K562 (cell line): ENCODE data around the gene COG3. TPM values are rescaled to one million over a fixed set of nuclear protein-coding genes. Genes with fewer than 3 reads are reported as not detected.

Experiments
- ATF6 ChIP-seq: sonication (generic); formaldehyde crosslinking; IDR thresholded peaks from 2 replicates; pipeline ENCODE4 v1.4.0; 2020; ENCODE audit warnings: mild to moderate bottlenecking, missing genetic modification reagents
- CHCHD3 ChIP-seq: fragments of 250-450 bp; sonication (Bioruptor Pico); IDR thresholded peaks from 2 replicates; pipeline ENCODE4 v2.1.2; 2022; ENCODE audit warnings: mild to moderate bottlenecking
- CREB1 ChIP-seq, 2 experiments: sonication (generic) in 1 of 2; formaldehyde crosslinking in 1 of 2; IDR thresholded peaks; 2 replicates each; pipeline versions ENCODE4 v1.6.1 to v1.8.0; 2012 to 2022; ENCODE audit warnings: inconsistent platforms in 1 of 2, mild to moderate bottlenecking in 1 of 2, missing genetic modification reagents in 1 of 2, moderate library complexity in 1 of 2
- CTBP1 ChIP-seq: fragments of 450-650 bp; IDR thresholded peaks from 2 replicates; pipeline ENCODE4 v1.6.1; 2016; ENCODE audit warnings: borderline replicate concordance
- FOXA3 ChIP-seq, 2 experiments: fragments of 450-650 bp in 1 of 2; sonication (generic) in 1 of 2; formaldehyde crosslinking; IDR thresholded peaks in 1 of 2; conservative IDR thresholded peaks in 1 of 2; 2 replicates each; pipeline versions ENCODE4 v1.4.0 to v1.8.0; 2020 to 2022; ENCODE audit warnings: mild to moderate bottlenecking in 2 of 2, missing genetic modification reagents in 1 of 2
- FOXK2 ChIP-seq, 2 experiments: fragments of 450-650 bp; IDR thresholded peaks in 1 of 2; conservative IDR thresholded peaks in 1 of 2; 2 replicates each; pipeline ENCODE4 v1.6.1; 2016; ENCODE audit warnings: low read depth in 2 of 2, mild to moderate bottlenecking in 1 of 2
- HDAC3 ChIP-seq: fragments of 450-650 bp; IDR thresholded peaks from 2 replicates; pipeline ENCODE4 v1.6.1; 2018; ENCODE audit warnings: borderline replicate concordance, mild to moderate bottlenecking, moderate library complexity; ENCODE audit not compliant: partially characterized antibody
- KAT7 ChIP-seq: sonication (generic); formaldehyde crosslinking; IDR thresholded peaks from 2 replicates; pipeline ENCODE4 v1.8.0; 2022; ENCODE audit warnings: missing genetic modification reagents, mild to moderate bottlenecking, borderline replicate concordance
- KLF1 ChIP-seq: fragments of 450-650 bp; IDR thresholded peaks from 2 replicates; pipeline ENCODE4 v1.6.1; 2016; ENCODE audit warnings: missing genetic modification characterization, missing compliant biosample characterization
- NBN ChIP-seq: fragments of 450-650 bp; IDR thresholded peaks from 2 replicates; pipeline ENCODE4 v1.6.1; 2016; ENCODE audit warnings: low read depth, mild to moderate bottlenecking
- POU5F1 ChIP-seq: fragments of 150-350 bp; IDR thresholded peaks from 2 replicates; pipeline ENCODE4 v1.6.1; 2014; ENCODE audit warnings: borderline replicate concordance, low read length, low read depth, mild to moderate bottlenecking; ENCODE audit not compliant: partially characterized antibody
- RBFOX2 ChIP-seq: fragments of 200-400 bp; formaldehyde crosslinking; IDR thresholded peaks from 2 replicates; pipeline ENCODE4 v1.6.1; 2017; ENCODE audit warnings: low read depth, mild to moderate bottlenecking, low read length, moderate library complexity
- RFX7 ChIP-seq: fragments of 250-450 bp; sonication (Bioruptor Pico); IDR thresholded peaks from 2 replicates; pipeline ENCODE4 v1.5.1; 2021; ENCODE audit warnings: mild to moderate bottlenecking
- TAF1 ChIP-seq: IDR thresholded peaks from 2 replicates; pipeline ENCODE4 v1.6.1; 2011; ENCODE audit warnings: mild to moderate bottlenecking, low read length, moderate library complexity; ENCODE audit not compliant: insufficient read depth, control insufficient read depth, severe bottlenecking; ENCODE audit errors: extremely low read depth
- TBP ChIP-seq: optimal IDR thresholded peaks from 2 replicates; pipeline ENCODE3; 2011; ENCODE audit warnings: low read depth, low read length, improper control_type of control experiment
- TRIM28 ChIP-seq: fragments of 450-650 bp; IDR thresholded peaks from 2 replicates; pipeline ENCODE4 v1.6.1; 2017
- ZBTB12 ChIP-seq: fragments of 250-450 bp; sonication (Bioruptor Pico); IDR thresholded peaks from 2 replicates; pipeline ENCODE4 v1.4.0; 2020
- ZNF41 ChIP-seq: fragments of 250-450 bp; sonication (Bioruptor Pico); conservative IDR thresholded peaks from 2 replicates; pipeline ENCODE4 v1.4.0; 2020; ENCODE audit warnings: mild to moderate bottlenecking
- ZNF586 ChIP-seq: fragments of 450-650 bp; formaldehyde crosslinking; conservative IDR thresholded peaks from 2 replicates; pipeline ENCODE4 v1.4.0; 2020; ENCODE audit warnings: mild to moderate bottlenecking, moderate library complexity
- ZNF655 ChIP-seq: fragments of 250-450 bp; sonication (Bioruptor Pico); IDR thresholded peaks from 2 replicates; pipeline ENCODE4 v1.5.0; 2021
- ZNF766 ChIP-seq: fragments of 200-800 bp; sonication (Bioruptor generic); conservative IDR thresholded peaks from 2 replicates; pipeline ENCODE4 v1.6.1; 2016; ENCODE audit warnings: missing genetic modification characterization, missing compliant biosample characterization
- polyA plus RNA-seq, 8 experiments: library from polyadenylated mRNA; depleted of rRNA in 4 of 8; stranded (reverse) in 5 of 8; unstranded in 3 of 8; fragments of >200 nt; fragmentation: Nextera tagmentation in 2 of 8; fragmentation: Illumina TruSeq in 1 of 8; extraction: Ambion mirVana in 2 of 8; extraction: Trizol in 1 of 8; gene quantifications; 2 replicates each; pipeline versions ENCODE4 v1.2.1 to v1.2.3, GENCODE V29; 2011 to 2014; ENCODE audit warnings: inconsistent platforms in 1 of 8, missing spikeins in 1 of 8
- total RNA-seq, 7 experiments: library from RNA; depleted of rRNA in 6 of 7; stranded (reverse); fragments of >200 nt in 6 of 7; fragmentation: Illumina TruSeq in 2 of 7; extraction: Trizol in 2 of 7; gene quantifications; 2 replicates each; pipeline versions ENCODE4 v1.2.1 to v1.2.3, GENCODE V29; 2011 to 2021; ENCODE audit warnings: low replicate concordance in 1 of 7

COG3 gene
- total and polyA plus RNA-seq, 9 of the 15 experiments (the other 6 are each of a cell fraction or from before 2014, with no cell fraction given), result 3.9 to 22.9 (median 14.5) TPM

GRCh38 chr13:45464687-45465453 is at the start of gene COG3 (continued):
- TF ChIP-seq ATF6 (CRISPR knock-in tag) (0 out of 2 replicates have a peak, but pooled peaks have one; percentile 8), CTBP1 (peak; percentile 58; the same call in 1 of the 2 replicates), TBP (peak; percentile 69), ZNF41 (no peak), KLF1 (peak; percentile 61), RFX7 (no peak), ZBTB12 (CRISPR knock-in tag) (0 out of 2 replicates have a peak, but pooled peaks have one; percentile 44), POU5F1 (peak; percentile 7), RBFOX2 (peak; percentile 97), ZNF586 (CRISPR knock-in tag) (no peak), NBN (no peak), CHCHD3 (CRISPR knock-in tag) (no peak), KAT7 (CRISPR knock-in tag) (no peak), FOXA3 (CRISPR knock-in tag; conservative IDR thresholded peaks at IDR 0.05 in 1 of 2, IDR thresholded peaks at IDR 0.05 in 1 of 2) (peak; percentile 22 to 56; a peak in 2 of 4 replicates), FOXK2 (conservative IDR thresholded peaks at IDR 0.05 in 1 of 2, IDR thresholded peaks at IDR 0.05 in 1 of 2; ENCODE audit: low read depth in 2 of 2) (peak; percentile 90 to 91), HDAC3 (no peak), ZNF655 (CRISPR knock-in tag) (no peak), CREB1 (IDR thresholded peaks at IDR 0.05) (peak; percentile 64), CREB1 (CRISPR knock-in tag; IDR thresholded peaks at IDR 0.05) (no peak), TAF1 (peak; percentile 74), TRIM28 (no peak), ZNF766 (CRISPR knock-in tag) (0 out of 2 replicates have a peak, but pooled peaks have one; percentile 41)
